ENCODE data around the gene RPL9. TPM values are rescaled to one million over a fixed set of nuclear protein-coding genes. Genes with fewer than 3 reads are reported as not detected.

RPL9 gene
- total RNA-seq, result 2,566 TPM

GRCh38 chr4:39458505-39459300 is at the start of gene RPL9, which contains the start of gene LIAS:
Gene RPL9 (minus strand): TSS chr4:39458922. CDS start chr4:39458439, 483 bp downstream.
Gene LIAS (plus strand): TSS chr4:39459056. CDS start chr4:39459118, 62 bp downstream.

GRCh38 chr4:39406763-39407583 is 51.7 kb downstream of the RPL9 start, which contains the start of gene KLB:
Gene KLB (plus strand): TSS chr4:39406930. CDS start chr4:39406950, 20 bp downstream.

Other genes with a start within 250 kb of the RPL9 start
- gene RFC1, start 92.6 kb downstream of the RPL9 start, total RNA-seq, result 58.2 TPM
- 0.11 TPM for gene KLB, start 52.0 kb downstream of the RPL9 start, total RNA-seq
- 21.7 TPM for gene LIAS, start 134 bp upstream of the RPL9 start, total RNA-seq
- gene UGDH, start 68.5 kb upstream of the RPL9 start, total RNA-seq, result 86.9 TPM
- 60.4 TPM for gene SMIM14, start 179.9 kb upstream of the RPL9 start, total RNA-seq
- gene UBE2K, start 239.2 kb upstream of the RPL9 start, total RNA-seq, result 48.4 TPM

All from camera-type eye (tissue), 1 donor.